HPDE6-E6E7 (cell line): ENCODE results near the gene SMIM41.

Source experiments
- DNase-seq: peaks from one replicate; pipeline ENCODE4 v3.0.0; 2011; ENCODE audit warnings: missing footprints; ENCODE audit errors: extremely low spot score

The SMIM41 gene

GRCh38 chr12:52079576-52080402 is at the start of gene SMIM41:
SMIM41 (plus strand) TSS chr12:52079704; CDS start chr12:52079780, 76 bp downstream.
- no peak for DNase-seq

GRCh38 chr12:52032446-52032803 is 47.1 kb upstream of the SMIM41 start:
- DNase-seq = no peak

GRCh38 chr12:52032804-52033445 is 46.6 kb upstream of the SMIM41 start:
- peak; percentile 97 for DNase-seq

- no peak for DNase-seq
These were observed 45.9 kb upstream of the SMIM41 start for GRCh38 chr12:52033446-52034140.

GRCh38 chr12:52035190-52035589 is 44.3 kb upstream of the SMIM41 start:
- no peak for DNase-seq

- no peak for DNase-seq
These were observed 43.6 kb upstream of the SMIM41 start for GRCh38 chr12:52035926-52036325.

GRCh38 chr12:52036587-52037171 is 42.8 kb upstream of the SMIM41 start:
- DNase-seq = peak; percentile 73

GRCh38 chr12:52037248-52037861 is 42.1 kb upstream of the SMIM41 start:
- DNase-seq = no peak

GRCh38 chr12:52038447-52038846 is 41.1 kb upstream of the SMIM41 start:
- DNase-seq = no peak

- DNase-seq = no peak
These were observed 38.5 kb upstream of the SMIM41 start for GRCh38 chr12:52041035-52041434.

GRCh38 chr12:52041695-52042123 is 37.8 kb upstream of the SMIM41 start:
- no peak for DNase-seq

- no peak for DNase-seq
These were observed 36.7 kb upstream of the SMIM41 start for GRCh38 chr12:52042706-52043385.

- DNase-seq = no peak
These were observed 35.9 kb upstream of the SMIM41 start for GRCh38 chr12:52043386-52044212.

GRCh38 chr12:52044292-52044983 is 35.1 kb upstream of the SMIM41 start:
- DNase-seq = no peak

- no peak for DNase-seq
These were observed 33.7 kb upstream of the SMIM41 start for GRCh38 chr12:52045794-52046199.

GRCh38 chr12:52046859-52047258 is 32.6 kb upstream of the SMIM41 start:
- DNase-seq = no peak

- DNase-seq = no peak
These were observed 30.2 kb upstream of the SMIM41 start for GRCh38 chr12:52049286-52049685.

- DNase-seq = no peak
These were observed 29.8 kb upstream of the SMIM41 start for GRCh38 chr12:52049688-52050087.

- DNase-seq = no peak
These were observed 29.3 kb upstream of the SMIM41 start for GRCh38 chr12:52050116-52050757.
